Measurements from ENCODE around the gene MLXIPL. TPM values are rescaled to one million over a fixed set of nuclear protein-coding genes. Genes with fewer than 3 reads are reported as not detected.

The MLXIPL gene
- total RNA-seq, 1 experiment from 2014 or later, result 6.1 TPM

- H4K5ac ChIP-seq (ENCODE audit: insufficient read length, low read depth, low read length), result no peak overlapping the region
- H3K27me3 Mint-ChIP-seq (ENCODE audit: low read depth), result peaks cover 28% of the 10 kb centered on the region
- no peak overlapping the region for H3K27ac ChIP-seq (ENCODE audit: insufficient read length, low read depth, low read length)
- no peak for DNase-seq
- no peaks in the 10 kb centered on the region for H3K27me3 ChIP-seq (ENCODE audit: insufficient read depth, low read length)
- no peaks in the 10 kb centered on the region for H3K9me3 Mint-ChIP-seq
- H3T11ph ChIP-seq (ENCODE audit: low read length), result no peak overlapping the region
- H2AFZ ChIP-seq (ENCODE audit: low read length), result no peak overlapping the region
- no peaks in the 10 kb centered on the region for H3K4me1 ChIP-seq (ENCODE audit: insufficient read depth, low read length)
- H3K79me2 ChIP-seq (ENCODE audit: insufficient read depth, low read length), result no peaks in the 10 kb centered on the region
- H3K23me2 ChIP-seq (ENCODE audit: insufficient read length, low read depth, low read length, poor library complexity, severe bottlenecking), result no peaks in the 10 kb centered on the region
- no peak overlapping the region for H3K56ac ChIP-seq (ENCODE audit: insufficient read length, low read depth, low read length)
- H4K20me1 ChIP-seq (ENCODE audit: control insufficient read depth, insufficient read depth, insufficient read length), result no peaks in the 10 kb centered on the region
- H4K8ac ChIP-seq (replicated peaks; ENCODE audit: insufficient read length, low read depth, low read length), result no peak overlapping the region
- no peaks in the 10 kb centered on the region for H3K9me3 ChIP-seq (ENCODE audit: control insufficient read depth, low read depth, low read length)
- H3K18ac ChIP-seq (ENCODE audit: insufficient read length, low read depth, low read length), result no peak overlapping the region
- no peak overlapping the region for H2BK20ac ChIP-seq (ENCODE audit: low read depth, low read length, poor library complexity, severe bottlenecking)
- H3K79me1 ChIP-seq (ENCODE audit: insufficient read depth, low read depth, low read length, poor library complexity, severe bottlenecking), result no peaks in the 10 kb centered on the region
- H3K36me3 Mint-ChIP-seq (ENCODE audit: insufficient read depth in 1 of 3, low read depth in 3 of 3), result peaks cover 4 to 18% (median 17%) of the 10 kb centered on the region in 3 experiments; a peak in 6 of 7 replicates
- no CpG with 5 or more reads among the region's 7 CpGs for WGBS (ENCODE audit: extremely low coverage, insufficient read length, low lambda C conversion rate)
- no peak overlapping the region for H3K27ac Mint-ChIP-seq
- H3K4me2 ChIP-seq (ENCODE audit: insufficient read depth, insufficient read length, low read length), result no peak overlapping the region
- H4K91ac ChIP-seq (ENCODE audit: insufficient read length, low read depth, low read length), result no peak overlapping the region
- TF ChIP-seq CTCF (conservative IDR thresholded peaks at IDR 0.05), result no peak
- H2BK15ac ChIP-seq (ENCODE audit: low read depth, low read length), result no peak overlapping the region
- no peak overlapping the region for H3K4ac ChIP-seq (ENCODE audit: low read depth, low read length)
- no peak overlapping the region for H2BK5ac ChIP-seq (ENCODE audit: insufficient read length, low read length)
- H3K4me1 Mint-ChIP-seq, result peaks cover 6 to 8% of the 10 kb centered on the region in 2 experiments
- H3K23ac ChIP-seq (ENCODE audit: insufficient read length, low read depth, low read length), result no peak overlapping the region
- H3K14ac ChIP-seq (ENCODE audit: insufficient read depth, low read length), result no peak overlapping the region
- no peak overlapping the region for H2AK5ac ChIP-seq (ENCODE audit: insufficient read length, low read length)
- no peak overlapping the region for H3K4me3 Mint-ChIP-seq
- no peak overlapping the region for H2BK120ac ChIP-seq (ENCODE audit: low read depth, low read length, poor library complexity, severe bottlenecking)
- H3K9ac ChIP-seq (ENCODE audit: extremely low read depth, insufficient read length, low read length), result no peak overlapping the region
- H2BK12ac ChIP-seq (ENCODE audit: insufficient read length, low read depth, low read length), result no peak overlapping the region
Observed at GRCh38 chr7:73565675-73566340, 58.5 kb downstream of the MLXIPL start.

Measured in H9 (cell line).